CD4-positive, alpha-beta T cell (primary cell): ENCODE data around the gene SIRT4. TPM values are rescaled to one million over a fixed set of nuclear protein-coding genes. Genes with fewer than 3 reads are reported as not detected.

ENCODE experiments used
- ATAC-seq: fragments of 200-7000 bp; cut with Tn5 transposase; one replicate; pipeline ENCODE4 v1.10.0; 2022; ENCODE audit warnings: mild to moderate bottlenecking; ENCODE audit not compliant: poor library complexity
- CTCF ChIA-PET: fragments of 350-600 bp; sonication (Branson Sonifier 250); formaldehyde crosslinking; loops from one replicate; lab custom pipeline; 2021; ENCODE audit warnings: antibody characterized with exemption, inconsistent platforms; lab: Charles Lee
- POLR2A ChIA-PET: fragments of 350-600 bp; sonication (Branson Sonifier 250); formaldehyde crosslinking; loops from one replicate; lab custom pipeline; 2021; ENCODE audit warnings: antibody characterized with exemption, inconsistent platforms; lab: Charles Lee
- DNase-seq, 14 experiments: peaks; one replicate each; pipeline ENCODE4 v3.0.0-alpha.2; 2013 to 2020; ENCODE audit warnings: mixed read lengths in 2 of 14
- H3K27ac ChIP-seq, 2 donors: one replicate each; pipeline versions ENCODE4 v1.5.1 to v1.7.0; 2013; ENCODE audit warnings: low read length in 2 of 2, low read depth in 1 of 2, mild to moderate bottlenecking in 1 of 2
- H3K27me3 ChIP-seq, 2 experiments: 1 replicate in 1 of 2; 2 replicates in 1 of 2; pipeline versions ENCODE4 v1.6.1 to v1.7.0; 2013; ENCODE audit warnings: low read length in 2 of 2, control low read depth in 1 of 2, mild to moderate bottlenecking in 1 of 2, moderate library complexity in 1 of 2; ENCODE audit not compliant: insufficient read depth in 2 of 2, control insufficient read depth in 1 of 2
- H3K36me3 ChIP-seq: one replicate; pipeline ENCODE4 v1.6.1; 2013; ENCODE audit warnings: low read length, control low read depth; ENCODE audit not compliant: insufficient read depth
- H3K4me1 ChIP-seq: one replicate; pipeline ENCODE4 v1.6.1; 2013; ENCODE audit warnings: low read length, control low read depth; ENCODE audit not compliant: insufficient read depth
- H3K4me3 ChIP-seq: one replicate; pipeline ENCODE4 v1.5.1; 2013; ENCODE audit warnings: mild to moderate bottlenecking, low read length, moderate library complexity
- H3K9me3 ChIP-seq, 2 experiments: 1 replicate in 1 of 2; 2 replicates in 1 of 2; pipeline versions ENCODE4 v1.6.1 to v1.7.0; 2013; ENCODE audit warnings: low read length in 2 of 2, mild to moderate bottlenecking in 2 of 2, control low read depth in 1 of 2, moderate library complexity in 1 of 2; ENCODE audit not compliant: control insufficient read depth in 1 of 2, insufficient read depth in 1 of 2
- H3K27ac Mint-ChIP-seq: one replicate; pipeline ENCODE4 v1.8.0; 2020; ENCODE audit warnings: mixed read lengths
- H3K27me3 Mint-ChIP-seq: one replicate; pipeline ENCODE4 v1.8.0; 2021; ENCODE audit warnings: mixed read lengths
- H3K36me3 Mint-ChIP-seq: one replicate; pipeline ENCODE4 v1.8.0; 2021; ENCODE audit warnings: low read depth, mixed read lengths
- H3K4me1 Mint-ChIP-seq: one replicate; pipeline ENCODE4 v1.8.0; 2021; ENCODE audit warnings: low read depth, mixed read lengths
- H3K4me3 Mint-ChIP-seq: one replicate; pipeline ENCODE4 v1.8.0; 2020; ENCODE audit warnings: mild to moderate bottlenecking, mixed read lengths
- H3K9me3 Mint-ChIP-seq: one replicate; pipeline ENCODE4 v1.8.0; 2020; ENCODE audit warnings: mixed read lengths
- CTCF ChIP-seq: fragments of 200-600 bp; IDR thresholded peaks from one replicate; pipeline ENCODE4 v1.8.0; 2022; ENCODE audit warnings: antibody characterized with exemption, mild to moderate bottlenecking
- intact Hi-C, 2 experiments: fragments of 100-400 bp; cut with DNase I in 1 of 2; cut with micrococcal nuclease in 1 of 2; formaldehyde crosslinking; loops; one replicate each; pipeline versions ENCODE4 v1.15.1 to v1.9.0; 2023 to 2025; cut with DNase I, micrococcal nuclease
- total RNA-seq, 174 experiments: library from RNA in 2 of 174; stranded (reverse) in 2 of 174; gene quantifications; one replicate each; pipeline ENCODE4 v1.2.3 and lab custom pipeline; 2021 to 2026

The SIRT4 gene
- total RNA-seq, 2 experiments from 2014 or later = 0.59 TPM; not detected in 1

GRCh38 chr12:120323772-120324171, 21.7 kb downstream of the SIRT4 start:
- DNase-seq = no peak
- peaks cover 12% of the 10 kb centered on the region for H3K4me1 ChIP-seq
- Mint-ChIP-seq H3K4me1 (peaks cover 6% of the 10 kb centered on the region), H3K9me3 (no peaks in the 10 kb centered on the region), H3K36me3 (peaks cover 4% of the 10 kb centered on the region), H3K27ac (no peak overlapping the region), H3K4me3 (no peak overlapping the region), H3K27me3 (no peaks in the 10 kb centered on the region)
- H3K36me3 ChIP-seq = no peaks in the 10 kb centered on the region
- ATAC-seq = no peak
- TF ChIP-seq CTCF = no peak
- H3K9me3 ChIP-seq = no peaks in the 10 kb centered on the region
- no peak overlapping the region for H3K4me3 ChIP-seq
- intact Hi-C loops = loop anchor here (2.0 to 10.0 kb wide), 4 partner anchors 107 to 391 kb away; partner anchors contain the start of genes CABP1 (in 1 of the 2), COX6A1 (in 1 of the 2) and UNC119B (in 1 of the 2)
- POLR2A ChIA-PET = interaction anchor here (0.6 to 1.5 kb wide), 2 partner anchors 31 to 439 kb away, joined by 3 read pairs; partner anchors contain the start of gene RNU4-1
- H3K27me3 ChIP-seq = peaks cover 0 to 4% of the 10 kb centered on the region in 2 experiments
- CTCF ChIA-PET = interaction anchor here (0.7 to 2.6 kb wide), 2 partner anchors 22 to 1119 kb away, joined by 3 to 13 read pairs; partner anchors contain the start of gene SIRT4
- no peak overlapping the region for H3K27ac ChIP-seq

GRCh38 chr12:120324841-120325417, 22.8 kb downstream of the SIRT4 start:
- no peak overlapping the region for H3K4me3 ChIP-seq
- H3K4me1 ChIP-seq = peaks cover 12% of the 10 kb centered on the region
- Mint-ChIP-seq H3K27me3 (no peaks in the 10 kb centered on the region), H3K4me1 (peaks cover 6% of the 10 kb centered on the region), H3K9me3 (no peaks in the 10 kb centered on the region), H3K36me3 (peaks cover 4% of the 10 kb centered on the region), H3K27ac (no peak overlapping the region), H3K4me3 (no peak overlapping the region)
- no peak for DNase-seq
- intact Hi-C loops = loop anchor here (2.0 to 10.0 kb wide), 4 partner anchors 106 to 390 kb away; partner anchors contain the start of genes CABP1 (in 1 of the 2), COX6A1 (in 1 of the 2) and UNC119B (in 1 of the 2)
- no peaks in the 10 kb centered on the region for H3K9me3 ChIP-seq
- H3K27ac ChIP-seq = no peak overlapping the region
- CTCF ChIA-PET = interaction anchor here (2.6 kb wide), 1 partner anchor 23 kb away, joined by 13 read pairs; the partner anchor contains the start of gene SIRT4
- no peak for ATAC-seq
- POLR2A ChIA-PET = interaction anchor here (0.6 kb wide), 1 partner anchor 33 kb away, joined by 3 read pairs; no protein-coding TSS in a partner anchor
- H3K27me3 ChIP-seq = peaks cover 0 to 4% of the 10 kb centered on the region in 2 experiments
- no peaks in the 10 kb centered on the region for H3K36me3 ChIP-seq
- TF ChIP-seq CTCF = no peak

- H3K9me3 Mint-ChIP-seq = no peaks in the 10 kb centered on the region
- POLR2A ChIA-PET = interaction anchor here (2.5 kb wide), 1 partner anchor 36 kb away, joined by 13 read pairs; the partner anchor contains the start of genes RNU4-1 and RNU4-2
- Histone ChIP-seq H3K36me3 (no peaks in the 10 kb centered on the region), H3K27me3 (peaks cover 4 to 5% of the 10 kb centered on the region in 2 experiments), H3K4me3 (no peak within 1 kb of the TSS), H3K4me1 (peaks cover 12% of the 10 kb centered on the region), H3K9me3 (no peaks in the 10 kb centered on the region), H3K27ac (no peak within 1 kb of the TSS)
- H3K27me3 Mint-ChIP-seq = peaks cover 4% of the 10 kb centered on the region
- ATAC-seq = no peak
- intact Hi-C loops = loop anchor here (2.0 to 10.0 kb wide), 4 partner anchors 107 to 387 kb away; partner anchors contain the start of genes CABP1 (in 1 of the 2), COX6A1 (in 1 of the 2) and UNC119B (in 1 of the 2)
- CTCF ChIA-PET = interaction anchor here (1.1 kb wide), 1 partner anchor 26 kb away, joined by 4 read pairs; the partner anchor contains the start of gene SIRT4
- no peak for TF ChIP-seq CTCF
- H3K4me1 Mint-ChIP-seq = peaks cover 6% of the 10 kb centered on the region
- peak within 1 kb of the TSS; percentile 7 for H3K4me3 Mint-ChIP-seq
- no peak within 1 kb of the TSS for H3K27ac Mint-ChIP-seq
- peaks cover 4% of the 10 kb centered on the region for H3K36me3 Mint-ChIP-seq
- no peak for DNase-seq
Observed at GRCh38 chr12:120327593-120327992, 25.5 kb downstream of the SIRT4 start, which contains the start of gene PLA2G1B. PLA2G1B (minus strand) TSS chr12:120327779; CDS start chr12:120327753, 26 bp downstream.
